A673 (cell line): ENCODE data around the gene SHC1.

Source experiments
- EZH2 ChIP-seq: fragments of 200-600 bp; sonication (generic); IDR thresholded peaks from 2 replicates; pipeline ENCODE4 v1.6.1; 2017; ENCODE audit warnings: borderline replicate concordance, low read depth, mild to moderate bottlenecking, mixed read lengths, antibody characterized with exemption, low read length; ENCODE audit not compliant: poor library complexity, severe bottlenecking
- TF ChIP-seq, protein P1 (sequence below): fragments of 300-800, 200-600 bp; sonication (generic); conservative IDR thresholded peaks from 2 replicates; pipeline ENCODE4 v1.5.1; 2017; ENCODE audit warnings: low read depth, mild to moderate bottlenecking, antibody characterized with exemption, low read length, moderate library complexity, mixed read lengths

DNA sequence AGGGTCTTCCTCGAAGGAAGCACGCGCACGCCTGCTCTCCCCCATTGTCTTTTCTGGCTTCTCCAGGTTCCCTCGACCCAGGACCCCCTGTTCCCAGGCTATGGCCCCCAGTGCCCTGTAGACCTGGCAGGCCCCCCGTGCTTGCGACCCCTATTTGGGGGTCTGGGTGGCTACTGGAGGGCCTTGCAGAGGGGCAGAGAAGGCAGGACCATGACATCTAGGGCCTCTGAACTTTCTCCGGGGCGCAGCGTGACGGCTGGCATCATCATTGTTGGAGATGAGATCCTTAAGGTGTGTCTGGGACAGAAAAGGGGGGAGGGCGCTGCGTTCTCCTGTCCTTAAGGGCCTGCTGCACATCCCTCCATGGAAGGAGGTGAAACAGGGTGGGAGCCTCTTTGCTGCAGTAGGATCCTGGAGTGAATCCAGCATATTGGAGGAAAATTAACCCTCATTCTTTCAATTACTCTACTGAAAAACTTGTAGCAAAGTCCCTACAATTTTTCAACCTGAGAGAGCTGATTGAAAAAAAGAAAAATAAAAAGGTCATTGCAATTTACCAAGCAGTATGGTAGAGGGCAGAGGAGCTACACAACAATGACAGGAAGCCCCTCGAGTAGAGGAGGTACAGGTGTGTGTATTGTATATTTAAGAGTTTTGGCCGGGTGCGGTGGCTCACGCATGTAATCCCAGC lies 13.4 kb upstream of the SHC1 start:
- TF ChIP-seq, protein P1, sequence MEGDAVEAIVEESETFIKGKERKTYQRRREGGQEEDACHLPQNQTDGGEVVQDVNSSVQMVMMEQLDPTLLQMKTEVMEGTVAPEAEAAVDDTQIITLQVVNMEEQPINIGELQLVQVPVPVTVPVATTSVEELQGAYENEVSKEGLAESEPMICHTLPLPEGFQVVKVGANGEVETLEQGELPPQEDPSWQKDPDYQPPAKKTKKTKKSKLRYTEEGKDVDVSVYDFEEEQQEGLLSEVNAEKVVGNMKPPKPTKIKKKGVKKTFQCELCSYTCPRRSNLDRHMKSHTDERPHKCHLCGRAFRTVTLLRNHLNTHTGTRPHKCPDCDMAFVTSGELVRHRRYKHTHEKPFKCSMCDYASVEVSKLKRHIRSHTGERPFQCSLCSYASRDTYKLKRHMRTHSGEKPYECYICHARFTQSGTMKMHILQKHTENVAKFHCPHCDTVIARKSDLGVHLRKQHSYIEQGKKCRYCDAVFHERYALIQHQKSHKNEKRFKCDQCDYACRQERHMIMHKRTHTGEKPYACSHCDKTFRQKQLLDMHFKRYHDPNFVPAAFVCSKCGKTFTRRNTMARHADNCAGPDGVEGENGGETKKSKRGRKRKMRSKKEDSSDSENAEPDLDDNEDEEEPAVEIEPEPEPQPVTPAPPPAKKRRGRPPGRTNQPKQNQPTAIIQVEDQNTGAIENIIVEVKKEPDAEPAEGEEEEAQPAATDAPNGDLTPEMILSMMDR, result no peak
- TF ChIP-seq EZH2, result no peak
